DOHH2 (cell line): ENCODE data around the gene PTPRK.

Experiments used
- EZH2phosphoT487 ChIP-seq: fragments of 200-600 bp; sonication (generic); IDR thresholded peaks from 2 replicates; pipeline ENCODE4 v1.6.1; 2017; ENCODE audit warnings: borderline replicate concordance, mild to moderate bottlenecking, antibody characterized with exemption, low read length, moderate library complexity, mixed read lengths
- TF ChIP-seq, protein P1 (sequence below): fragments of 200-600 bp; sonication (generic); IDR thresholded peaks from one replicate; pipeline ENCODE4 v1.5.1; 2014; ENCODE audit warnings: antibody characterized with exemption, mild to moderate bottlenecking, low read depth, low read length; ENCODE audit not compliant: poor library complexity, severe bottlenecking

- no peak for TF ChIP-seq EZH2phosphoT487
- TF ChIP-seq, protein P1, sequence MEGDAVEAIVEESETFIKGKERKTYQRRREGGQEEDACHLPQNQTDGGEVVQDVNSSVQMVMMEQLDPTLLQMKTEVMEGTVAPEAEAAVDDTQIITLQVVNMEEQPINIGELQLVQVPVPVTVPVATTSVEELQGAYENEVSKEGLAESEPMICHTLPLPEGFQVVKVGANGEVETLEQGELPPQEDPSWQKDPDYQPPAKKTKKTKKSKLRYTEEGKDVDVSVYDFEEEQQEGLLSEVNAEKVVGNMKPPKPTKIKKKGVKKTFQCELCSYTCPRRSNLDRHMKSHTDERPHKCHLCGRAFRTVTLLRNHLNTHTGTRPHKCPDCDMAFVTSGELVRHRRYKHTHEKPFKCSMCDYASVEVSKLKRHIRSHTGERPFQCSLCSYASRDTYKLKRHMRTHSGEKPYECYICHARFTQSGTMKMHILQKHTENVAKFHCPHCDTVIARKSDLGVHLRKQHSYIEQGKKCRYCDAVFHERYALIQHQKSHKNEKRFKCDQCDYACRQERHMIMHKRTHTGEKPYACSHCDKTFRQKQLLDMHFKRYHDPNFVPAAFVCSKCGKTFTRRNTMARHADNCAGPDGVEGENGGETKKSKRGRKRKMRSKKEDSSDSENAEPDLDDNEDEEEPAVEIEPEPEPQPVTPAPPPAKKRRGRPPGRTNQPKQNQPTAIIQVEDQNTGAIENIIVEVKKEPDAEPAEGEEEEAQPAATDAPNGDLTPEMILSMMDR: no peak
Measured at GRCh38 chr6:128188678-128189077, 331.7 kb downstream of the PTPRK start.
